ENCODE results near the gene PPP1R14C. TPM values are rescaled to one million over a fixed set of nuclear protein-coding genes. Genes with fewer than 3 reads are reported as not detected.

PPP1R14C gene
- total RNA-seq, 1 experiment from 2014 or later, result 12.1 TPM

- Histone ChIP-seq H3K27ac (peak overlapping the region; percentile 67), H3K4me1 (replicated peaks; ENCODE audit: insufficient read depth) (peaks cover 15% of the 10 kb centered on the region; the same call in 1 of the 2 replicates), H3K4me2 (peak overlapping the region; percentile 39; the same call in 1 of the 2 replicates), H3K9me2 (ENCODE audit: insufficient read depth) (no peaks in the 10 kb centered on the region), H3K9me3 (ENCODE audit: insufficient read depth, low read depth) (peaks cover 15% of the 10 kb centered on the region; the same call in 1 of the 2 replicates), H4K20me1 (ENCODE audit: insufficient read depth) (no peaks in the 10 kb centered on the region), H3K4me3 (no peak overlapping the region), H2AFZ (no peak overlapping the region), H3F3A (ENCODE audit: insufficient read depth, low read depth) (peaks cover 4% of the 10 kb centered on the region; the same call in 1 of the 2 replicates), H3K79me2 (ENCODE audit: low read depth) (no peaks in the 10 kb centered on the region), H3K27me3 (ENCODE audit: insufficient read depth, low read depth) (no peaks in the 10 kb centered on the region), H3K36me3 (ENCODE audit: low read depth) (no peaks in the 10 kb centered on the region)
- ChIA-PET CTCF (no interaction called here), POLR2A (ENCODE audit: unreplicated experiment) (no interaction called here)
- intact Hi-C loops (cut with micrococcal nuclease; ENCODE audit: unreplicated experiment), result no loop called here
- TF ChIP-seq, protein P1, sequence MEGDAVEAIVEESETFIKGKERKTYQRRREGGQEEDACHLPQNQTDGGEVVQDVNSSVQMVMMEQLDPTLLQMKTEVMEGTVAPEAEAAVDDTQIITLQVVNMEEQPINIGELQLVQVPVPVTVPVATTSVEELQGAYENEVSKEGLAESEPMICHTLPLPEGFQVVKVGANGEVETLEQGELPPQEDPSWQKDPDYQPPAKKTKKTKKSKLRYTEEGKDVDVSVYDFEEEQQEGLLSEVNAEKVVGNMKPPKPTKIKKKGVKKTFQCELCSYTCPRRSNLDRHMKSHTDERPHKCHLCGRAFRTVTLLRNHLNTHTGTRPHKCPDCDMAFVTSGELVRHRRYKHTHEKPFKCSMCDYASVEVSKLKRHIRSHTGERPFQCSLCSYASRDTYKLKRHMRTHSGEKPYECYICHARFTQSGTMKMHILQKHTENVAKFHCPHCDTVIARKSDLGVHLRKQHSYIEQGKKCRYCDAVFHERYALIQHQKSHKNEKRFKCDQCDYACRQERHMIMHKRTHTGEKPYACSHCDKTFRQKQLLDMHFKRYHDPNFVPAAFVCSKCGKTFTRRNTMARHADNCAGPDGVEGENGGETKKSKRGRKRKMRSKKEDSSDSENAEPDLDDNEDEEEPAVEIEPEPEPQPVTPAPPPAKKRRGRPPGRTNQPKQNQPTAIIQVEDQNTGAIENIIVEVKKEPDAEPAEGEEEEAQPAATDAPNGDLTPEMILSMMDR (conservative IDR thresholded peaks at IDR 0.05), result no peak
- TF ChIP-seq EZH2 (IDR thresholded peaks at IDR 0.05; ENCODE audit: low read depth), result no peak
- no peak for DNase-seq
- no TSS peak for BruUV-seq (replicated peaks)
Observed at GRCh38 chr6:150293019-150293418, 150.2 kb downstream of the PPP1R14C start.

GRCh38 chr6:150293423-150294173 is 150.8 kb downstream of the PPP1R14C start:
- ChIA-PET CTCF (no interaction called here), POLR2A (ENCODE audit: unreplicated experiment) (no interaction called here)
- peak overlapping the region; percentile 67 for H3K27ac ChIP-seq
- intact Hi-C loops (cut with micrococcal nuclease; ENCODE audit: unreplicated experiment), result no loop called here
- peaks cover 15% of the 10 kb centered on the region; the same call in 1 of the 2 replicates for H3K4me1 ChIP-seq (replicated peaks; ENCODE audit: insufficient read depth)
- no peaks in the 10 kb centered on the region for H3K36me3 ChIP-seq (ENCODE audit: low read depth)
- H3F3A ChIP-seq (ENCODE audit: insufficient read depth, low read depth), result peaks cover 4% of the 10 kb centered on the region; the same call in 1 of the 2 replicates
- peak; percentile 8 to 51 for DNase-seq
- peaks cover 17% of the 10 kb centered on the region; the same call in 1 of the 2 replicates for H3K9me3 ChIP-seq (ENCODE audit: insufficient read depth, low read depth)
- peak overlapping the region; percentile 39; the same call in 1 of the 2 replicates for H3K4me2 ChIP-seq
- no peaks in the 10 kb centered on the region for H4K20me1 ChIP-seq (ENCODE audit: insufficient read depth)
- no peaks in the 10 kb centered on the region for H3K27me3 ChIP-seq (ENCODE audit: insufficient read depth, low read depth)
- no peak overlapping the region for H3K4me3 ChIP-seq
- no peaks in the 10 kb centered on the region for H3K9me2 ChIP-seq (ENCODE audit: insufficient read depth)
- no peak overlapping the region for H2AFZ ChIP-seq
- TF ChIP-seq, protein P1 (conservative IDR thresholded peaks at IDR 0.05), result no peak
- no peak for TF ChIP-seq EZH2 (IDR thresholded peaks at IDR 0.05; ENCODE audit: low read depth)
- H3K79me2 ChIP-seq (ENCODE audit: low read depth), result no peaks in the 10 kb centered on the region
- no TSS peak for BruUV-seq (replicated peaks)

DNA sequence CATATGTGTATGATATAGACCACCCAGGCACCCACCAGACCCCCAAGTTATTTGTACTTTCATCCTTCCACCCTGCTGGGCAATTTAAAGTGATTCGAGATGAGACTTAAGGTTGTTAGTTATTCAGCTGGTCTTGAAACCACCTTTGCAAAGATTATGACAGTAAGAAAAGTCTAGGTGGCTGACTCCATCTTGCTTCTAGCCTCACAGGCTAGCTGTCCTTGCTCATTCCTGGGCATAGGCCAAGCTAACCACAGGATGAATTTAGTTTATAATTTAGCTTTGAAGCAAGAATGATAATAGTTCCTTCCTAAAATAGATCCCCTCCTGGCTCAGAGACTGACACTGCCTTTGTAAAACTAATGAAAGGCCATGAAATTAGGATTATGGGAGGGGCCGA is 154.0 kb downstream of the PPP1R14C start:
- peaks cover 17% of the 10 kb centered on the region; the same call in 1 of the 2 replicates for H3K9me3 ChIP-seq (ENCODE audit: insufficient read depth, low read depth)
- no peaks in the 10 kb centered on the region for H3K27me3 ChIP-seq (ENCODE audit: insufficient read depth, low read depth)
- H3K4me2 ChIP-seq, result no peak overlapping the region
- H3K4me3 ChIP-seq, result no peak overlapping the region
- no peaks in the 10 kb centered on the region for H3K36me3 ChIP-seq (ENCODE audit: low read depth)
- TF ChIP-seq, protein P1 (conservative IDR thresholded peaks at IDR 0.05), result no peak
- TF ChIP-seq EZH2 (IDR thresholded peaks at IDR 0.05; ENCODE audit: low read depth), result no peak
- no peak overlapping the region for H2AFZ ChIP-seq
- no peaks in the 10 kb centered on the region for H3K9me2 ChIP-seq (ENCODE audit: insufficient read depth)
- DNase-seq, result no peak
- no peaks in the 10 kb centered on the region for H3K79me2 ChIP-seq (ENCODE audit: low read depth)
- ChIA-PET POLR2A (ENCODE audit: unreplicated experiment) (no interaction called here), CTCF (no interaction called here)
- peaks cover 4% of the 10 kb centered on the region; the same call in 1 of the 2 replicates for H3F3A ChIP-seq (ENCODE audit: insufficient read depth, low read depth)
- H3K27ac ChIP-seq, result no peak overlapping the region
- BruUV-seq (replicated peaks), result no TSS peak
- intact Hi-C loops (cut with micrococcal nuclease; ENCODE audit: unreplicated experiment), result no loop called here
- peaks cover 18% of the 10 kb centered on the region for H3K4me1 ChIP-seq (replicated peaks; ENCODE audit: insufficient read depth)
- H4K20me1 ChIP-seq (ENCODE audit: insufficient read depth), result no peaks in the 10 kb centered on the region

All from PC-9 (cell line).